GM12892 (cell line): ENCODE data around the gene ANO1.

Experiments
- POLR2A ChIP-seq: IDR thresholded peaks from 2 replicates; pipeline ENCODE4 v1.6.1; 2011; ENCODE audit warnings: low read depth, low read length, control low read depth
- POLR2AphosphoS5 ChIP-seq: IDR thresholded peaks from 2 replicates; pipeline ENCODE4 v1.6.1; 2011; ENCODE audit warnings: low read depth, low read length, control low read depth
- TAF1 ChIP-seq: IDR thresholded peaks from 2 replicates; pipeline ENCODE4 v1.6.1; 2011; ENCODE audit warnings: low read depth, mild to moderate bottlenecking, control low read depth, low read length, borderline replicate concordance

- TF ChIP-seq POLR2A: no peak
- TF ChIP-seq POLR2AphosphoS5: no peak
- no peak for TF ChIP-seq TAF1
These were observed 5.7 kb upstream of the ANO1 start for GRCh38 chr11:70072461-70072860.
